GM18520 (cell line): ENCODE results near the gene PITPNC1.
"Not testable (repeated sequence)": the region's sequence is repeated elsewhere in the genome, so short reads cannot be mapped to it uniquely, and the experiment has no call there.

ENCODE experiments used
- ATAC-seq: cut with Tn5 transposase; IDR thresholded peaks from one replicate; pipeline ENCODE4 v1.9.1; 2021; ENCODE audit not compliant: unreplicated experiment

The PITPNC1 gene

DNA sequence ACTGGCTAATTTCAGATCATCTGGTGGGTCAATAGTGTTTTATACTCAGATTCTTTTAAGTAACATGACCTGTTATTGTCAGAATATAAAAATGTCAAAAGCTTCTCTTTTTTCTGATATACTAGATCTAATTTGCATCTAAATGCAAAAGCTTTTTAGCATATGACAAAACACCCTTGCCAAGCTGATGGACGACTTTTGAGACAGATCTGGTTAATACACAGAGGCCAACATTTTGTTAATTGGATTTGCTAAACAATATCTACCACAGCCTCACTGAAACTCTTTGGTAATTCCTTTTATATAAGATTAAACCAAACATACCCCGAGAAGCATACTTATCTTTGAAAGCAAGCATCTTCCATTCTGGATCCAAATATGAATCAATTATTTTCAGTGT is 330.4 kb downstream of the PITPNC1 start:
- no peak for ATAC-seq

DNA sequence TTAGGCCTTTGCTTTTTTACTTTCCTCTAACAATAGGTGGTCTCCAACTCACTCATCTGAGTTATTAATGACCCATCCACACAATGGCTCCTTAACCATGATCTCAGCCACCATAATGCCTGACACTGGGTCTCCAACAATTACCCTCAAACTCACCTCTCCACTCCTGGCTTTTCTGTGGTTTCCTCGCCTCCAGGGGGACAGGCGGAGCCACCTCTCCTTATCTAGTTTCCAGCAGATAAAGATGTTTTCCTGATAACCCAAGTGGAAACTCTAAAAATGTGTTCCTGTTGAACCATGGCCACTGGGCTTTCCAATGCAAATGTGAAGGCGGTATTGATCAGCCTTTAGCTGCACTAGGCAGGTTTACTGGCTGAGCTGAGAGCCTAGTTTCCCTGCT is 331.3 kb downstream of the PITPNC1 start:
- ATAC-seq: no peak

- ATAC-seq: no peak
Measured at GRCh38 chr17:67711916-67712315, 334.8 kb downstream of the PITPNC1 start.

DNA sequence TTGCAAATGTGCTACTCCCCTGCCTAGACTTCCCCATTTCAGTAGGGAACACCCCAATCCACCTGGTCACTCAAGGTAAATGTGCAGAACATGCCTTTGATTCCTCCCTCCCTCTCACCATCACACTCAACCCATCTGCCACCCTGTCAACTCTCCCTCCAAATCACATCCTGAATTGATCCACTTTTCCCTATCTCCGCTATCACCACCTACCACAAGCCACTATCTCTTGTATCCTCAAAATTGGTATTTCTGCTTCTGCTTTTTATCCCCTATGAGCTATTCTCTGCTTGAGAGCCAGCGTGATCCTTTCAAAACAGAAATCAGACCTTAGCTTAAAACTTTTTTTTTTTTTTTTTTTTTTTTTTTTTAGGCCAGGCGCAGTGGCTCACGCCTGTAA is 335.3 kb downstream of the PITPNC1 start:
- no peak for ATAC-seq

DNA sequence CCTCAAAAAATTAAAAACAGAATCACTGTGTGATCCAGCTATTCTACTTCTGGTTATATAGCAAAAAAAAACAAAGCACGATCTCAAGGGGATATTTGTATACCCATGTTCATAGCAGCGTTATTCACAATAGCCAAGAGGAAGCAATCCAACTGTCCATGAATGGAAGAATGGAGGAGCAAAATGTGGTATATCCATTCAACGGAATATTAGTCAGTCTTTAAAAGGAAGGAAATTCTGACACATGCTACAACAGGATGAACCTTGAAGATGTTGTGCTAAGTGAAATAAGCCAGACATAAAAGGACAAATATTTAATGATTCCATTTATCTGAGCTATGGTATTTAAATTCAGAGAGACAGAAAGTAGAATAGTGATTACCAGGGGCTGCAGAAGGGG is 336.1 kb downstream of the PITPNC1 start:
- ATAC-seq: no peak

GRCh38 chr17:67716405-67716798 is 339.3 kb downstream of the PITPNC1 start:
- no peak for ATAC-seq

DNA sequence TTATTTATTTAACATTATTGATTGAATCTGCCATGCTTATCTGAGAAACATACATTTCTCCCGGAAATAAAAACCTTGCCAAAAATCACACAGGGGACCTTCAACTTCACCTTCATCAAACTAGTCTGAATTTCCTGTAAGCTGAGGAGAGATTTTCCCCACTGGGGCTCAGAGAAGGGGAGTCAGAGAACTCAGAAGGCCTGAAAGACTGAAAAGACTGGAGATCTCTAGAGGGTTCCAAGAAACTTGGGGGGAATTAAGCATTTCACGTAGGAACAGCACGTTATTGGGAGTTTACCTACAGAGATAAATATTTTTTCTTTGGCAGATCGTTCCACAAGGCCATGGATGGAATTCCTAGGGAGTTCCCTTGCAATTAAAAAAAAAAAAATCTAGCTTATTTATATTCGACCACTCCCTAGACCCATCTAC is 340.1 kb downstream of the PITPNC1 start:
- no peak for ATAC-seq

DNA sequence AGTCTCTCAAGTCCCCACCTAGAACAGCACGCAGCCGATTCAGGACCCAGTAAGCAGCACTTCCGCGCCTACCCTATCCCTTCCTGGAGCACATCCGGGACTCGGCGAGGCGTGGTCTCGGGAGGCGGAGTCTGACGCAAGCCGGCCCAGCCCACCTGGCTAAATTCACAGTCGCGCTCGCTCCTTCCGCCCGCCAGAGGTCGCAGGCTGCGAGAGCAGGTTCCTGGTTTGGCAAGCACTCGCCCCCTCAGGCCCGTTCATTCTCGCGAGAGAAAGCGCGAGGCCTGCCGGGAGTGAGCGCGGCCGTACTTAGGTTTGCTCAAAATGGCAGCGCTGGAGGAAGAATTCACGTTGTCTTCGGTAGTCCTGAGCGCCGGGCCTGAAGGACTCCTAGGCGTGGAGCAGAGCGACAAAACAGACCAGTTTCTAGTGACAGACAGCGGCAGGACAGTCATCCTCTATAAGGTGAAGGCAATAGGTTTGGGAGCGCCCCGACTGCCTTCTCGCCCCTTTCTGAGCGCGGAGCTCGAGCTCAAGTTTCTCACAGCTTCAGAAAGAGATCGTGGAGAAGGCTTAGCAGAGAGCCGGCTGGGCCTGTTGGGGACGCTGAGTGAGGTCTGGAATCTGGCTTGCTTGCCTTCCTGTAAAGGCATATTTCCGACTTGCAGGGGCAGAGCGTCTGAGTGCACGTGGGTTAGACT is 340.7 kb downstream of the PITPNC1 start, which contains the start of gene NOL11:
Gene NOL11, plus strand, starts transcription at position 313 of the 701 bp plus-strand sequence. Its CDS starts 12 bp downstream, at position 325.
- ATAC-seq: peak; percentile 95

GRCh38 chr17:67718325-67718941 is 341.4 kb downstream of the PITPNC1 start:
- no peak for ATAC-seq

DNA sequence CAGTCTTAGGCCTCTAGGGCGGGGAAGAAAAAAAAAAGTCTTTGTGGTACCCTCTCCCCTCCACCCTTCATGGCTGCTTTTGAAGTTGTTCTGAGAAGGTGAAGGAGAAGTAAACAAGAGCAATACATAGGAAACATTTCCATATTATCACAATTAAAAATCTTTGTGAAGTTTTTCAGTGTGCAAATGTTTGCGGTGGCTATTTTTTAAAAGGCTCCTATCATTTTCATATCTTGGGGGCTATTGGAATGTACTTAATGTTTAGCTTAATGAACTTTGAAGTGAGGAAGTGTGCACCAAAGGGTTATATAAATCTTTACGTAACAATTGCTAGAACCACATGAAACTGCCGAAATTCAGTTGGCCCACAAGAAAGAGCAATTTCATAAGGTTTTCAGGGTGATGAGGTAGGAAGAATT is 348.3 kb downstream of the PITPNC1 start:
- ATAC-seq: no peak

GRCh38 chr17:67725807-67726206 is 348.7 kb downstream of the PITPNC1 start:
- ATAC-seq: no peak

DNA sequence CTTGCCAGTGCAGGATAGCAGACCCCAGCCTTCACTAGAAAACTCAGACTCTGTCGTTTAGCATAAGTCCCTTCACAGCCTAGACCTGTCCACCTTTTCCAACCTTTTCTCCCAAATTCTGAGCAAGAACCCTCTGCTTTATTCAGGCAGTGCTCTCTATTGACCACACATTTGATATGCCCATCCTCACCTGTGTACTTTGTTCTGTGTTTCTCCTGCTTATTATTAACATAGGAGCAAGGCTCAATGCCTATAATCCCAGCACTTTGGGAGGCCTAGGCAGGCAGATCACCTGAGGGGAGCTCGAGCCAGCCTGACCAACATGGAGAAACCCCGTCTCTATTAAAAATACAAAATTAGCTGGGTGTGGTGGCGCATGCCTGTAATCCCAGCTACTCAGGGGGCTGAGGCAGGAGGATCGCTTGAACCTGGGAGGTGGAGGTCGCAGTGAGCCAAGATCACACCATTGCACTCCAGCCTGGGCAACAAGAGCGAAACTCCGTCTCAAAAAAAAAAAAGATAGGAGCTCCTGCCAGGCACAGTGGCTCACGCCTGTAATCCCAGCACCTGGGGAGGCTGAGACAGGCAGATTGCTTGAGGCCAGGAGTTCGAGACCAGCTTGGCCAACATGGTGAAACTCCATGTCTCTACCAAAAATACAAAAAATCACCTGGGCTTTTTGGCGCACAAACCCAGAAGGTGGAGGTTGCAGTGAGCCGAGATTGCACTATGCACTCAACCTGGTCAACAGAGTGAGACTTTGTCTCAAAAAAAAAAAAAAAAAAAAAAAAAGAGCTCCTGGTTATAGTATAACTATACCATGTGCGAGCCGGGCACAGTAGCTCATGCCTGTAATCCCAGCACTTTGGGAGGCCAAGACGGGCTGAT is 350.3 kb downstream of the PITPNC1 start:
- not testable (repeated sequence) for ATAC-seq

DNA sequence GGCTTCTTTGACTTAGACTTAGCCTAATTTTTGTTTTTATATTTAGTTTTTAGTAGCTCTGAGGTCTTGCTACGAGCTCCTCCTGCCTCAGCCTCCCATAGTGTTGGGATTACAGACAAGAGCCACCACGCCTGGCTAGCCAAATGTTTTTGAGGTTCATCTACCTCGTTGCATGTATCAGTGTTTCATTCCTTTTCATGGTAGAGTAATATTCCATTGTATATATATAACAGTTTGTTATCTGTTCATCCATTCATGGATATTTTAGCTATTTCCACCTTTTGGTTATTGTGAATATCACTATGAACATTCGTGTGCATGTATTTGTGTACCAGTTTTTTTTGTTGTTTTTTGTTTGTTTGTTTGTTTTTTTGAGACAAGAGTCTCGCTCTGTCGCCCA is 352.8 kb downstream of the PITPNC1 start:
- no peak for ATAC-seq

DNA sequence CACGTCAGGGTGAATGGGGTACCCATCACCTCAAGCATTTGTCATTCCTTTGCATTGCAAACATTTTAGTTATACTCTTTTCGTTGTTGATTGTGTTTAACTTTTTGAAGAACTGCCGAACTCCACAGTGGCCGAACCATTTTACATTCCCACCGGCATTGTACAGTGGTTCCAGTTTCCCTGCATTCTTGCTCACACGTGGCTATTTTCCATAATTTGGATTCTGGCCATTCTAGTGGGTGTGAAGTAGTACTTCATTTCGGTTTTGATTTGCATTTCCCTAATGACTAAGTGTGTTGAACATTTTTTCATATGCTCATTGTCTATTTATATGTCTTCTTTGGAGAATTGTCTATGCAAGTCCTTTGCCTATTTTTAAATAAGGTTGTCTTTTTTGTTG is 353.6 kb downstream of the PITPNC1 start:
- ATAC-seq: no peak

- ATAC-seq: no peak
Measured at GRCh38 chr17:67733449-67733848, 356.4 kb downstream of the PITPNC1 start.

DNA sequence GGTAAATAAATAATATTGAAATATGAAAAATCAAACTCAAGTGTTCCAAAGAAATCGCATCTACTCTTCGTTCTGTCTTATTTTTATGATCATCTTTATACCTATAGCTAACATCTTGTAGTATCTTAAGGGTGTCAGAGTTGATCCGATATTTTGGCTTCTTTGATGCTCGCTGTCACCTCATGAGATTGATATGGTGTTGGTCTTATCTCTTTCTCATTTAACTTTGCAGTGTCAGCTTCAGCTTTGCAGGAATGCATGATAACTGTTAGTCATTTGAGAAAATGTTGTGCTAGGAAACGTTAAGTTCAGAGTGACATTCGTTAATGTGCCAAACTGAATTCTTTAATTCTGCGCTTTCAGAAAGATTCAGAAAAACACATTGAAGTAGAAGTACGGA is 360.1 kb downstream of the PITPNC1 start:
- no peak for ATAC-seq

DNA sequence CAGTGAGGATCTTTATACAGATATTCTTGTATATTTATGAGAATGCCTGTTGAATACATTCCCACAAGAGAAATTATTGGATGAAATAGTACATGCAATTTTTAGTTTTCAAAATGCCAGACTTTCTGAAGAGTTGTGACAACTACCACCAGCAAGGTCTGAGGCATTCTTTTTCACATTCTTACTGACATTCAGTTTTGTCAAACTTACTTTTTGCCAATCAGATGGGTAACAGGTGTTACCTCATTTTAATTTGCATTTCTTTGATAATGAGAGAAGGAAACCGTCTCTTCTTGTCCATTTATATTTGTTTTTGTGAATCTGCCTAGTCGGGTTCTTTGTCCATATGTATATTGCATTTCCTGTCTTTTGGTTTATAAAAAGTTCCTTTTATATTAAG is 364.9 kb downstream of the PITPNC1 start:
- ATAC-seq: no peak
